B cell (primary cell): ENCODE data around the gene CDH12. TPM values are rescaled to one million over a fixed set of nuclear protein-coding genes. Genes with fewer than 3 reads are reported as not detected.

Experiments used
- ATAC-seq: fragments of 200-7000 bp; cut with Tn5 transposase; one replicate; pipeline ENCODE4 v1.10.0; 2021; ENCODE audit warnings: low read depth, mild to moderate bottlenecking, moderate number of reproducible peaks, moderate library complexity
- CTCF ChIA-PET: fragments of 350-600 bp; sonication (Branson Sonifier 250); formaldehyde crosslinking; loops from one replicate; lab custom pipeline; 2021; ENCODE audit warnings: antibody characterized with exemption, inconsistent platforms; lab: Charles Lee
- POLR2A ChIA-PET: fragments of 350-600 bp; sonication (Branson Sonifier 250); formaldehyde crosslinking; loops from one replicate; lab custom pipeline; 2021; ENCODE audit warnings: antibody characterized with exemption; lab: Charles Lee
- DNase-seq: peaks from one replicate; pipeline ENCODE4 v3.0.0; 2013
- H2AFZ ChIP-seq: 2 replicates; pipeline ENCODE4 v1.6.1; 2012; ENCODE audit warnings: mild to moderate bottlenecking, low read depth, low read length; ENCODE audit not compliant: insufficient read depth, poor library complexity, severe bottlenecking
- H3K27ac ChIP-seq, 2 donors: 1 replicate in 1 of 2; 2 replicates in 1 of 2; pipeline ENCODE4 v1.5.1; 2012 to 2013; ENCODE audit warnings: low read length in 2 of 2, mild to moderate bottlenecking in 2 of 2, moderate library complexity in 1 of 2
- H3K27me3 ChIP-seq, 4 experiments: fragments of 200-600 bp in 1 of 4; sonication (generic) in 1 of 4; replicated peaks in 1 of 4; 1 replicate in 2 of 4; 2 replicates in 2 of 4; pipeline versions ENCODE4 v1.6.1 to v1.7.0; 2013 to 2016; ENCODE audit warnings: low read length in 3 of 4, mild to moderate bottlenecking in 2 of 4, mixed read lengths in 1 of 4, moderate library complexity in 1 of 4; ENCODE audit not compliant: insufficient read depth in 4 of 4, control insufficient read depth in 3 of 4; ENCODE audit errors: control extremely low read depth in 1 of 4
- H3K36me3 ChIP-seq, 2 experiments: replicated peaks in 1 of 2; 1 replicate in 1 of 2; 2 replicates in 1 of 2; pipeline versions ENCODE4 v1.6.1 to v1.7.1; 2013; ENCODE audit warnings: low read length in 1 of 2; ENCODE audit not compliant: insufficient read depth in 2 of 2, control insufficient read depth in 1 of 2; ENCODE audit errors: control extremely low read depth in 1 of 2, extremely low read depth in 1 of 2
- H3K4me1 ChIP-seq, 2 donors: fragments of 200-600 bp in 1 of 2; sonication (generic) in 1 of 2; 1 replicate in 1 of 2; 2 replicates in 1 of 2; pipeline versions ENCODE4 v1.5.1 to v1.6.1; 2013 to 2017; ENCODE audit warnings: low read length in 2 of 2; ENCODE audit not compliant: control insufficient read depth in 2 of 2, insufficient read depth in 2 of 2
- H3K4me2 ChIP-seq: replicated peaks from 2 replicates; pipeline ENCODE3; 2012; ENCODE audit warnings: mild to moderate bottlenecking, low read depth, low read length; ENCODE audit not compliant: poor library complexity, severe bottlenecking
- H3K4me3 ChIP-seq, 5 experiments: fragments of 200-600 bp in 1 of 5; sonication (generic) in 1 of 5; 1 replicate in 3 of 5; 2 replicates in 2 of 5; pipeline versions ENCODE4 v1.5.1 to v1.7.0; 2011 to 2016; ENCODE audit warnings: low read length in 4 of 5, mild to moderate bottlenecking in 4 of 5, low read depth in 2 of 5, control low read depth in 1 of 5, moderate library complexity in 1 of 5; ENCODE audit not compliant: insufficient read depth in 1 of 5; ENCODE audit errors: control extremely low read depth in 1 of 5, extremely low read depth in 1 of 5
- H3K79me2 ChIP-seq: fragments of 200-600 bp; sonication (generic); one replicate; pipeline ENCODE4 v1.6.0; 2016; ENCODE audit warnings: low read length; ENCODE audit not compliant: control insufficient read depth, insufficient read depth
- H3K9ac ChIP-seq: fragments of 200-600 bp; sonication (generic); 2 replicates; pipeline ENCODE4 v1.6.1; 2017; ENCODE audit warnings: mild to moderate bottlenecking, low read length, moderate library complexity
- H3K9me3 ChIP-seq, 3 donors: one replicate each; pipeline versions ENCODE4 v1.6.1 to v1.7.1; 2013; ENCODE audit warnings: low read length in 2 of 3; ENCODE audit not compliant: control insufficient read depth in 2 of 3, insufficient read depth in 1 of 3; ENCODE audit errors: control extremely low read depth in 1 of 3
- H4K20me1 ChIP-seq: 2 replicates; pipeline ENCODE4 v1.6.0; 2012; ENCODE audit warnings: mild to moderate bottlenecking, low read length; ENCODE audit not compliant: insufficient read depth, control insufficient read depth, poor library complexity, severe bottlenecking
- H3K27ac Mint-ChIP-seq: one replicate; pipeline ENCODE4 v1.8.0; 2021; ENCODE audit warnings: mixed read lengths
- H3K27me3 Mint-ChIP-seq: one replicate; pipeline ENCODE4 v1.8.0; 2021; ENCODE audit warnings: mixed read lengths
- H3K4me1 Mint-ChIP-seq: one replicate; pipeline ENCODE4 v1.8.0; 2021; ENCODE audit warnings: mixed read lengths
- H3K4me3 Mint-ChIP-seq: one replicate; pipeline ENCODE4 v1.8.0; 2021; ENCODE audit warnings: mixed read lengths
- H3K9me3 Mint-ChIP-seq: one replicate; pipeline ENCODE4 v1.8.0; 2022; ENCODE audit warnings: mixed read lengths; ENCODE audit not compliant: insufficient read depth
- CTCF ChIP-seq: fragments of 200-600 bp; IDR thresholded peaks from one replicate; pipeline ENCODE4 v1.8.0; 2022; ENCODE audit warnings: antibody characterized with exemption, mild to moderate bottlenecking
- EZH2 ChIP-seq: IDR thresholded peaks from 2 replicates; pipeline ENCODE4 v1.6.1; 2012; ENCODE audit warnings: borderline replicate concordance, low read depth, mild to moderate bottlenecking, moderate library complexity, low read length; ENCODE audit not compliant: insufficient read depth, poor library complexity, severe bottlenecking
- WGBS: methylation state at CpG from one replicate; pipeline ENCODE4 v1.1.5; 2013; ENCODE audit warnings: missing lambda C conversion rate; ENCODE audit not compliant: insufficient coverage; 5-methylcytosine and 5-hydroxymethylcytosine counted together
- intact Hi-C: fragments of 100-400 bp; cut with micrococcal nuclease; formaldehyde crosslinking; loops from one replicate; pipeline ENCODE4 v1.10.0; 2022
- polyA plus RNA-seq: library from polyadenylated mRNA; depleted of rRNA; stranded (reverse); fragments of >200 nt; gene quantifications from 2 replicates; pipeline ENCODE4 v1.2.3, GENCODE V29; 2012
- total RNA-seq, 2 donors: library from RNA; stranded (reverse); fragments of 120-200 nt in 1 of 2; gene quantifications; 1 replicate in 1 of 2; 2 replicates in 1 of 2; pipeline versions ENCODE4 v1.2.3 to v1.2.4, GENCODE V29; 2013 to 2022

The CDH12 gene
- total and polyA plus RNA-seq, 2 donors (not counting 1 experiment from before 2014, with no cell fraction given) = not detected

GRCh38 chr5:22710660-22711059 is 142.5 kb downstream of the CDH12 start:
- intact Hi-C loops = no loop called here
- POLR2A ChIA-PET = no interaction called here
- 100% methylated on average over 1 of the region's 2 CpGs for WGBS

GRCh38 chr5:22709743-22710142 is 143.4 kb downstream of the CDH12 start:
- Histone ChIP-seq H3K4me1 (no peaks in the 10 kb centered on the region), H2AFZ (no peak overlapping the region), H3K4me2 (no peak overlapping the region), H3K27ac (no peak overlapping the region), H3K4me3 (no peak overlapping the region), H4K20me1 (no peaks in the 10 kb centered on the region), H3K27me3 (no peaks in the 10 kb centered on the region), H3K79me2 (no peaks in the 10 kb centered on the region), H3K9me3 (no peaks in the 10 kb centered on the region), H3K36me3 (no peaks in the 10 kb centered on the region), H3K9ac (no peak overlapping the region)
- intact Hi-C loops = no loop called here
- CTCF ChIA-PET = no interaction called here
- ATAC-seq = no peak
- TF ChIP-seq CTCF (no peak), EZH2 (no peak)
- Mint-ChIP-seq H3K4me1 (no peaks in the 10 kb centered on the region), H3K4me3 (no peak overlapping the region), H3K27ac (no peak overlapping the region), H3K9me3 (peaks cover 2% of the 10 kb centered on the region), H3K27me3 (no peaks in the 10 kb centered on the region)
- no peak for DNase-seq
- POLR2A ChIA-PET = no interaction called here

More at GRCh38 chr5:22710660-22711059, 142.5 kb downstream of the CDH12 start:
- no peak overlapping the region for H3K4me3 Mint-ChIP-seq
- H3K4me1 Mint-ChIP-seq = no peaks in the 10 kb centered on the region
- no peaks in the 10 kb centered on the region for H3K36me3 ChIP-seq
- no peaks in the 10 kb centered on the region for H4K20me1 ChIP-seq
- DNase-seq = no peak
- no peak overlapping the region for H3K4me2 ChIP-seq
- no peaks in the 10 kb centered on the region for H3K27me3 ChIP-seq
- no peak overlapping the region for H2AFZ ChIP-seq
- H3K4me3 ChIP-seq = no peak overlapping the region
- H3K4me1 ChIP-seq = no peaks in the 10 kb centered on the region
- no peak overlapping the region for H3K27ac Mint-ChIP-seq
- H3K27ac ChIP-seq = no peak overlapping the region
- ATAC-seq = no peak
- CTCF ChIA-PET = no interaction called here
- H3K27me3 Mint-ChIP-seq = no peaks in the 10 kb centered on the region
- no peaks in the 10 kb centered on the region for H3K79me2 ChIP-seq
- H3K9ac ChIP-seq = no peak overlapping the region
- TF ChIP-seq EZH2 = no peak
- TF ChIP-seq CTCF = no peak
- H3K9me3 Mint-ChIP-seq = peaks cover 2% of the 10 kb centered on the region
- no peaks in the 10 kb centered on the region for H3K9me3 ChIP-seq
